Activated CD4-positive, alpha-beta memory T cell treated with anti-CD3 and anti-CD28 coated beads, Interleukin-2, amount 10 ng/mL, durations not matched to agents 7 days and 5 days (primary cell): ENCODE results near the gene IL17RC. TPM values are rescaled to one million over a fixed set of nuclear protein-coding genes. Genes with fewer than 3 reads are reported as not detected.

Experiments
- CTCF ChIA-PET: fragments of 350-600 bp; sonication (Branson Sonifier 250); formaldehyde crosslinking; loops from one replicate; lab custom pipeline; 2021; ENCODE audit warnings: antibody characterized with exemption, inconsistent platforms; lab: Charles Lee
- POLR2A ChIA-PET: fragments of 350-600 bp; sonication (Branson Sonifier 250); formaldehyde crosslinking; loops from one replicate; lab custom pipeline; 2021; ENCODE audit warnings: antibody characterized with exemption; lab: Charles Lee
- DNase-seq: peaks from one replicate; pipeline ENCODE4 v3.0.0-alpha.2; 2020
- H3K27ac Mint-ChIP-seq: one replicate; pipeline ENCODE4 v1.8.0; 2021; ENCODE audit warnings: mild to moderate bottlenecking, mixed read lengths
- H3K27me3 Mint-ChIP-seq: one replicate; pipeline ENCODE4 v1.8.0; 2021; ENCODE audit warnings: mixed read lengths
- H3K36me3 Mint-ChIP-seq: one replicate; pipeline ENCODE4 v1.8.0; 2021; ENCODE audit warnings: low read depth, mixed read lengths
- H3K4me1 Mint-ChIP-seq: one replicate; pipeline ENCODE4 v1.8.0; 2021; ENCODE audit warnings: mixed read lengths
- H3K4me3 Mint-ChIP-seq: one replicate; pipeline ENCODE4 v1.8.0; 2021; ENCODE audit warnings: mild to moderate bottlenecking, mixed read lengths
- H3K9me3 Mint-ChIP-seq: one replicate; pipeline ENCODE4 v1.8.0; 2021; ENCODE audit warnings: mixed read lengths
- total RNA-seq, 2 experiments: library from RNA; stranded (reverse); gene quantifications; one replicate each; pipeline ENCODE4 v1.2.3, GENCODE V29; 2021

The IL17RC gene
- total RNA-seq, 2 experiments from 2014 or later: 0.23 to 0.45 TPM

DNA sequence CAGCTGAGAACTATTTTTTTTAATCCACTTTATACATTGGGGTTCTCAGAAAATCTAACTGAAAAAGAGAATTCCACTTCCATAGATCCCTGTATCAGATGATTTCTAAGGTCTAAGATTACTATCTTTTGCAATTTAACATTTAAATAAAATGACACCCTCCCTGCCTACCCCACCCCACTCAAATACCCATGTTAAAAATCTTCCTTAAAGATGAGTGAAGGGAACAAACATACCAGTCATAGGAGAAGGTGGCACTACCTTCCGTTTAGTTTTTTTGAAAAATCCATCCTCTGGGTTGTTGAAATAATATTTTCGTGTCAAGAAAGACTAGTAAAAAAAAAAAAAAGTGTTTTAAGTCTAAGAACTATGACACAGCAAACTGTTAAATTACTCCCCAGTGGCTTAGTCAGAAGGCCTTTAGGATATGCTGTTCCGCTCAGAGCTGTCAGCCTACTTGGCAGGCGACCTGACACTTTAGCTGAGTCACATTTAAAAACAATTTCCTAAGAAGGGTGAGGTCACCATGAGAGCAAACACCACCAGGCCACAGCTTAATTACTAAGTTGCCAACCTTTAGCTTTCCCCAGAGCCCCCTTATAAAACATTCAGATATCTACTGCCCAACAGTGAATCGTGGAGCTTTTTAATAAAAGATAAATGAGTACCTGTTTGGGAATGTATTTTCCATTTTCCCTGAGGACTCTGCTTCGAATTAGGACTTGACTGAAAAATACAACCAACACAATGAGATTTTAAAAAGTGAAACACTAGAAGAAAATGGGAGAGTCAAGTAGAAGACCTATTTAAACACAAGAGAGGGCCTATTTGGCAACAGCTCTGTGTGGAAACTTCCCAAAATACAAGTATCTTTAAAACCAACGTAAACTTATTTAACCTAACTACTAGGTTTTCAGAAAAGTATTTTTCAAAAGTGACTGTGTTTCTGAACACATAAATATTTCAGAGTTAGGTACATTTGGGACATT, 60.1 kb downstream of the IL17RC start:
- H3K36me3 Mint-ChIP-seq: peaks cover 40% of the 10 kb centered on the region
- ChIA-PET POLR2A (interaction anchor here (1.1 to 2.7 kb wide), 8 partner anchors 10 to 613 kb away, joined by 3 to 33 read pairs (median 4); partner anchors contain the start of genes CRELD1, EMC3 and FANCD2), CTCF (interaction anchor here (1.2 to 2.2 kb wide), 4 partner anchors 10 to 49 kb away, joined by 3 to 9 read pairs (median 6); partner anchors contain the start of genes CRELD1, EMC3 and FANCD2)
- DNase-seq: peak; percentile 50
- H3K9me3 Mint-ChIP-seq: no peaks in the 10 kb centered on the region
- H3K4me3 Mint-ChIP-seq: no peak overlapping the region
- H3K27me3 Mint-ChIP-seq: no peaks in the 10 kb centered on the region
- peak overlapping the region; percentile 63 for H3K27ac Mint-ChIP-seq
- peaks cover 26% of the 10 kb centered on the region for H3K4me1 Mint-ChIP-seq

- ChIA-PET POLR2A (interaction anchor here (1.1 kb wide), 1 partner anchor 47 kb away, joined by 4 read pairs; the partner anchor contains the start of gene FANCD2), CTCF (no interaction called here)
- H3K36me3 Mint-ChIP-seq: peaks cover 31% of the 10 kb centered on the region
- DNase-seq: no peak
- peaks cover 32% of the 10 kb centered on the region for H3K4me1 Mint-ChIP-seq
- H3K27ac Mint-ChIP-seq: no peak overlapping the region
- no peak overlapping the region for H3K4me3 Mint-ChIP-seq
- H3K9me3 Mint-ChIP-seq: no peaks in the 10 kb centered on the region
- no peaks in the 10 kb centered on the region for H3K27me3 Mint-ChIP-seq
Measured at GRCh38 chr3:9978710-9979305, 61.9 kb downstream of the IL17RC start.

- Mint-ChIP-seq H3K4me1 (peaks cover 36% of the 10 kb centered on the region), H3K27me3 (no peaks in the 10 kb centered on the region), H3K36me3 (peaks cover 22% of the 10 kb centered on the region), H3K27ac (no peak overlapping the region), H3K4me3 (no peak overlapping the region), H3K9me3 (no peaks in the 10 kb centered on the region)
- ChIA-PET CTCF (no interaction called here), POLR2A (interaction anchor here (0.6 to 1.1 kb wide), 2 partner anchors 9 to 416 kb away, joined by 3 read pairs; no protein-coding TSS in a partner anchor)
- no peak for DNase-seq
Measured at GRCh38 chr3:9980251-9980650, 63.4 kb downstream of the IL17RC start.

Other genes with a start within 250 kb of the IL17RC start
- gene CPNE9, start 213.3 kb upstream of the IL17RC start, total RNA-seq: under 1 TPM in 1 of 2 experiments, not detected in 1; 0.33 TPM
- gene BRPF1, start 185.4 kb upstream of the IL17RC start, total RNA-seq: 10 to 100 TPM; 38.9 to 41.9 TPM
- gene OGG1, start 167.1 kb upstream of the IL17RC start, total RNA-seq: 10 to 100 TPM; 29.5 to 34.3 TPM
- gene CAMK1, start 147.2 kb upstream of the IL17RC start, total RNA-seq: 10 to 100 TPM; 18.5 to 20.2 TPM
- 10 to 100 TPM; 88.1 to 88.3 TPM for gene TADA3, start 124.6 kb upstream of the IL17RC start, total RNA-seq
- gene ARPC4, start 124.0 kb upstream of the IL17RC start, total RNA-seq: 100 to 1,000 TPM; 255 to 266 TPM
- gene TTLL3, start 106.8 kb upstream of the IL17RC start, total RNA-seq: 10 to 100 TPM; 50.8 to 59.0 TPM
- 10 to 100 TPM; 51.5 to 53.6 TPM for gene RPUSD3, start 73.1 kb upstream of the IL17RC start, total RNA-seq
- gene CIDEC, start 36.8 kb upstream of the IL17RC start, total RNA-seq: not detected
- gene JAGN1, start 26.5 kb upstream of the IL17RC start, total RNA-seq: 10 to 100 TPM; 25.4 to 28.6 TPM
- gene IL17RE, start 14.2 kb upstream of the IL17RC start, total RNA-seq: 1 to 10 TPM; 1.7 to 3.0 TPM
- gene CRELD1, start 16.7 kb downstream of the IL17RC start, total RNA-seq: 10 to 100 TPM; 15.9 to 17.1 TPM
- 1 to 10 TPM; 5.4 to 6.1 TPM for gene PRRT3, start 35.3 kb downstream of the IL17RC start, total RNA-seq
- 10 to 100 TPM; 55.5 to 59.5 TPM for gene EMC3, start 69.7 kb downstream of the IL17RC start, total RNA-seq
- 10 to 100 TPM; 54.3 to 60.8 TPM for gene FANCD2, start 109.3 kb downstream of the IL17RC start, total RNA-seq
- gene FANCD2OS, start 191.2 kb downstream of the IL17RC start, total RNA-seq: not detected
- gene BRK1, start 198.6 kb downstream of the IL17RC start, total RNA-seq: 100 to 1,000 TPM; 117 to 118 TPM
- 10 to 100 TPM; 68.5 to 73.2 TPM for gene VHL, start 224.7 kb downstream of the IL17RC start, total RNA-seq
- gene IRAK2, start 247.8 kb downstream of the IL17RC start, total RNA-seq: 1 to 10 TPM; 5.1 to 5.2 TPM